GM15510 (cell line): ENCODE results near the gene ARPP21.

Experiments used
- POLR2A ChIP-seq: IDR thresholded peaks from 3 replicates; pipeline ENCODE4 v1.6.1; 2011; ENCODE audit warnings: borderline replicate concordance; ENCODE audit not compliant: insufficient read length; ENCODE audit errors: extremely low read depth

ARPP21 gene

GRCh38 chr3:35653347-35653746 is 14.0 kb downstream of the ARPP21 start:
- no peak for TF ChIP-seq POLR2A

DNA sequence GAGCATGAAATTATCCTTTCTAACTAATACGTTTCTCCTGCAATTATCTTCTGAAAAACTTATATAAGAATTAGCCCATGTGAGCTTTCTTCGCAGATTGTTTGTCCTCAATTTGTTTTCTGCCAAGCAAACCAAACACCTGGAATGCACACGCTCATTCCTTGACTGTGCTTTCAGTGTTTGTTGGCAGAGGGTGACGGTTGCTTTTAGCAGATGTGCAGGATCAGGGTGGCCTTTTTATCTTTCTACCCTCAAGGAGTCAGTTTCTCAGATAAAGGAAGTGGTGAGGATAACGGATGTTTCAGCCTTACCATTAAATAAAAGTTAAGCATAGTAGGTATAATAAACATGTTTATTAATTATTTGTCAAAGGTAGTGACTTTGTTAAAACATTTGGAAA is 15.2 kb downstream of the ARPP21 start:
- no peak for TF ChIP-seq POLR2A

GRCh38 chr3:35658686-35659085 is 19.4 kb downstream of the ARPP21 start:
- no peak for TF ChIP-seq POLR2A

DNA sequence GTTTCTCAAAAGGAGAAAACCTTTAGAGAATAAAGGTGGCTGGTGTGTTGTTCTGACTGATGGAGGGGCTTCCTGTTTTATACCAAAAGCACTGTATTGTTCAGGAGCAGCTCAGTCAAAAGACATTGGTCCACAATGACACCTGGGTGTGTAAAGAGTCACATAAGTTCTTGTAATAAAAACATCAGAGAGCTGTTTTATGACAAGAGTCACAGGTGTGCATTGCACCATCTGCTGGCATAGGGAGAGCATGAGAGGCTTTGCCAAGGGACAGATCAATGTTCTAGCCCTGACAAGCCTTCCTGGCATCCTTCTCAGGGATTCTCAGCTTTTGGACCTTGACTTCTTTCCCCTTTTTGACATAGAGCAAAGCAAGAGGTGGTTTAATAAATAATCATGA is 20.4 kb downstream of the ARPP21 start:
- TF ChIP-seq POLR2A = no peak

GRCh38 chr3:35663471-35663870 is 24.1 kb downstream of the ARPP21 start:
- no peak for TF ChIP-seq POLR2A

GRCh38 chr3:35664460-35664919 is 25.2 kb downstream of the ARPP21 start:
- no peak for TF ChIP-seq POLR2A

- TF ChIP-seq POLR2A = no peak
These were observed 26.2 kb downstream of the ARPP21 start for GRCh38 chr3:35665390-35666055.

DNA sequence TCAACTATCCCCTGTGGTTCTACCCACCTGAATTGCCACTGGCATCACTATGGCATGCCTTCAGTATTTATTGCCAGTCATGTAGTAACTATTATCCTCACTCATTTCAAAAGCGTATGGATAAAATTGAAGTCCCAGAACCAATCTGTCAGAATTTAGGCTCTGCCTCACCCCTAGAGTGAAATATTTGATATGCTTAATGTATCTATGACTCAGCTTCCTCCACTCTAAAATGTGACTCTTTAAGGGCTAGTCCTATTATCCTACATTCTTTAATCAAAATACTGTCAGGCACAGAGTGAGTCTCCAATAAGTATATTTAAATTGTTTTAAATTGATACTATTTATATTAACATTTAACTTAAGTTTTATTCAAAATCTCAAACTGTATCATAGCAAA is 27.6 kb downstream of the ARPP21 start:
- no peak for TF ChIP-seq POLR2A

DNA sequence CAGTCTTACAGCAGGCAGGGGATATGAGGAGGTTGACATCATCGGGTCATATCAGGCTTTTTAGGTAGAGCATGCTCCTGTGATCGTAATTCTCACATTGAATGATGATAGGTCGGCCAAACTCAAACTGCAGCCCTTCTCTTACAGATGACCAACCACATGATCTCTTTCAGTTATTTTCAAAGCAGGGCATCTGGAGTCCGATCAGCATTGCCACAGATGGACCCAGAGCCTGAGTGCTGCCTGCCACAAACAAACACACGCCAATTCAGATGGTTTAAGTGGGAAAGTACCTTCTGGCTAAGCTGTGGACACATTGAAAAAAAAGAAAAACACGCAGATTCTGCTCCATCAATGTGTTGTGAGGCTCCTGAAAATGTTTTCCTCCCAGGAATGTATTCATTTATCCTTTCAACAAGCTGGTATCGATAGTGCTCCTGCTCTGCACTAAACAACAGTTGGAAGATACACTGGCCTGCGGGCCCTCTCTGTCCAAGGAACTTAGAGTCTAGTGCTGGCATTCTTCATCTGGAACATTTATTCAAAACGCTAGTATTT is 31.2 kb downstream of the ARPP21 start:
- TF ChIP-seq POLR2A = no peak

DNA sequence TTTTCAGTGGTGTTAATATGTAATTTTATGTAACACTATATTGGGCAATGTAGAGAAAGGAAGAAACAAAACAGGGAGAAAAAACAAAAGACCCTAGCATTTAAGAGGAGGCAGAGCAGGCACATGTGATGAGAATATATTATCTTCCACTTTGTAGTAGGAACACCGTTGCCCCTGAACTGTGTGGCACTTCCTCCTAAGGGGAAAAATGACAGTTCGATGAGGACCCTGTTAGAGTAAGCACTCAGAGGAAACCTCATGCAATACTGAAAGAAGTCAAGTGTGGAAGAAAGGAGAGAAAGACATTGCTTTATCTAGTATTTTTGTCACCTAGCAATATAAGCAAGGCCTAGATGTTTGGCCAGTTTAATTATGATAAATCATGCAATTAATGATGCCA is 32.2 kb downstream of the ARPP21 start:
- no peak for TF ChIP-seq POLR2A

- no peak for TF ChIP-seq POLR2A
These were observed 33.7 kb downstream of the ARPP21 start for GRCh38 chr3:35673017-35673416.

- no peak for TF ChIP-seq POLR2A
These were observed 35.3 kb downstream of the ARPP21 start for GRCh38 chr3:35674451-35675109.

DNA sequence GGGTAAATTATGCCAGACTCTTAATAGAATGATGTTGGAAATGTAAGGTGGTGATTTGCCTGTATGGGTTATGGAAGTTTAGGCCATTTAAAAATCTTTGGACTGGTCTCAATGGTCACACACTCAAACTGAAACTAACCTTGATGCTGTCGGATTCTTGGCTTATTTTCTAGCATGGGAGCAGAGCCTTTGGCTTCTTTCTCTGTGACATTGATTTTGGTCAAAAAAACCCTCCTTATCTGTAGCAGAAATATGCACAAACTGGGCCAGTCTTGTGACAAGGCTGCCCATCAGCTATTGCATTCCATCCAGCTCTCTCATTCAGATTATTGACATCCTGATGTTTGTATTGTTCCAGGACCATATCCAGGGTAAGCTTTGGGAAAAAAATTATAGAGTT is 35.9 kb downstream of the ARPP21 start:
- no peak for TF ChIP-seq POLR2A

DNA sequence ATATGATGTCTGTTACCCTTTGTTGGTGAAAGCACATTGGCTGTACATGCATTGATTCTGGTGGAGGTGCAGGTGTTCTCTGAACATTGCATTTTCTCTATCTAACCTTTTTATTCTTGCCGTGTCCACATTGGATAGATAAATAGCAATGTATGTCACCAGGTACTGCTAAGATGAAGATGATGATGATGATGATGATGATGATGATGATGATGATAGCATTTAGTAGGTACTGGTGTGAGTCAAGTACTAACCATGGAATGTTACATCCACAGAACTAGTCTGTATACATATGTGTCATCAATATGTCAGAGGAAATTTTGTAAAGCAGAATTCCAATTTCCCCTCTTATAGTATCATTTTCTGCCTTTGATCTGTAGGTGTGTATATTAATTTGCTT is 36.3 kb downstream of the ARPP21 start:
- TF ChIP-seq POLR2A = no peak

DNA sequence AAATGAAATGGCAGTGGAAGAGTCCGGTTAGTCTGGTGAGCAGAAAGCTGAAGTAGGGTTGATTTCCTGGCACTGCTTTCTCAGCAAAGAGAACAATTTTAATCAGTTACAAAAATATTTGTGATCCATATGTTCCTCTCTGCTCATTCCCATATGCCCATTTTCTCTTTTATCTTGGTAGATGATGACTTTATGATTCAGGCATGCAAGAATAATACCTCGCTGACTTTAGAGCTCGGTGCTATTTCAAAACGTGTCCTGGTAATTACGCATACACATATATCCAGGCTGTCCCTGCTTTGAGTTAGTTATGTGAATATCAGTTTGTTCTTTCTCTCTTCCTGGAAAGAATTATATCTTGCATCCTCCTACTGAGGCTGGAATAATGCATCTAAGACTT is 38.5 kb downstream of the ARPP21 start:
- TF ChIP-seq POLR2A = no peak

- no peak for TF ChIP-seq POLR2A
These were observed 39.4 kb downstream of the ARPP21 start for GRCh38 chr3:35678643-35679161.

- TF ChIP-seq POLR2A = no peak
These were observed 40.2 kb downstream of the ARPP21 start for GRCh38 chr3:35679409-35680080.
